Choroid plexus epithelial cell (primary cell): ENCODE data around the gene HACD1.

Experiments used
- DNase-seq: peaks from one replicate; pipeline ENCODE4 v3.0.0-alpha.2; 2010; ENCODE audit warnings: low read depth
- H3K4me3 ChIP-seq: 2 replicates; pipeline ENCODE4 v1.5.1; 2011; ENCODE audit warnings: low read depth, mild to moderate bottlenecking, control low read depth, low read length, moderate library complexity
- CTCF ChIP-seq: conservative IDR thresholded peaks from 2 replicates; pipeline ENCODE4 v1.5.1; 2011; ENCODE audit warnings: low read depth, mild to moderate bottlenecking, control low read depth, inconsistent platforms, low read length, moderate library complexity

The HACD1 gene

DNA sequence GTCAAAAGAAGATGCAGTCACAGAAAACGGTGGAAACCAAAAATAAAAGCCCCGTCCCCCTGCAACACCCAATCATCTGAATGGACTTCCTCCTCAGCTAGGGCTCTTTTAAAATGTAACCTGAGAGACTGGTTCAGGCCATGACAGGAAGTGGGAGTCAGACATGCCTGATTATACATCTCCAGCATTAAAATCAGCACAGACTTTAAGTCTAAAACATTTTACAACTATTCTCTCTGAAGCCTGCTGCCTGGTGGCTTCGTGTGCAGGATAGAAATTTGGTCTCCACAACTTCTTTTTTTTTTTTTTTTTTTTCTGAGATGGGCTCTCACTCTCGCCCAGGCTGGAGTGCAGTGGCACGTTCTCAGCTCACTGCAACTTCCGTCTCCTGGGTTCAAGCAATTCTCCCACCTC, 30.3 kb downstream of the HACD1 start:
- peak; percentile 52 for DNase-seq
- TF ChIP-seq CTCF, result no peak
- no peak overlapping the region for H3K4me3 ChIP-seq

DNA sequence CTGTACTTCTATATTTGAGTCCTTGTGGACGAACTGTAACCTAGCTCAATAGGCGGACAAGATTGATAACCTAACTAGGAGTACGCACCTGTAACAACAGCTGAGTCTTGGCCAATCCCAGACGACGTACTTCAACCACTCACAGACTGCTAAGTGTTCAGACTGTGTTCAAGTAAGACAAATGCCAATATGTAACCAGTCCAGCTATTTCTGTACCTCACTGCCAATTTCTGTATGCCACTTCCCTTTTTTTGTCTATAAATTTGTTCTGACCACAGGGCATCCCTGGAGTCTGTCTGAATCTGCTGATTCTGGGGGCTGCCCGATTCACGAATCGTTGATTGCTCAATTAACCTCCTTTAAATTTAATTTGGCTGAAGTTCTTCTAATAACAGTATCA, 32.2 kb downstream of the HACD1 start:
- no peak for DNase-seq
- TF ChIP-seq CTCF, result no peak
- H3K4me3 ChIP-seq, result no peak overlapping the region

GRCh38 chr10:17580885-17581284, 36.3 kb downstream of the HACD1 start:
- no peak for DNase-seq
- no peak for TF ChIP-seq CTCF
- no peak overlapping the region for H3K4me3 ChIP-seq

DNA sequence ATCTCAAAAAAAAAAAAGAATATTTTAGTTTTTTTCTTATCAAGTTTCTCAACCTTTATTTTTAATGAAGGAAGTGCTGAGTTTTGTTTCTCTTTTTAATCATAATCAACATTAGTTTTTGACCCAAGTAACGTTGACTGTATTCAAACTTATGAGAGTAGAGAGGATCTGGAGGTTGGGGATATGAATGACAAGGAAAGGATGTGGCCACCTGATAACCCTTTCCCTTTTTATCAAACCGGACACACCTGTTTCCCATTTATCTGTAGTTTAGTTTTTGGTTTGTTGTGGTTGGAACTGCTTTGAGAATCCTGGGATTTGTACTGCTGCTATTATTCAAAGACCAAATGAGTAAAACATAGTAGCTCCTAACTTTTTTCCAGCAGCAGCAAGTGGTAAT, 38.6 kb downstream of the HACD1 start:
- H3K4me3 ChIP-seq, result no peak overlapping the region
- DNase-seq, result no peak

GRCh38 chr10:17576768-17577167, 40.4 kb downstream of the HACD1 start:
- H3K4me3 ChIP-seq, result no peak overlapping the region
- no peak for DNase-seq
- no peak for TF ChIP-seq CTCF

More for the DNA sequence above, 38.6 kb downstream of the HACD1 start:
- no peak for TF ChIP-seq CTCF

DNA sequence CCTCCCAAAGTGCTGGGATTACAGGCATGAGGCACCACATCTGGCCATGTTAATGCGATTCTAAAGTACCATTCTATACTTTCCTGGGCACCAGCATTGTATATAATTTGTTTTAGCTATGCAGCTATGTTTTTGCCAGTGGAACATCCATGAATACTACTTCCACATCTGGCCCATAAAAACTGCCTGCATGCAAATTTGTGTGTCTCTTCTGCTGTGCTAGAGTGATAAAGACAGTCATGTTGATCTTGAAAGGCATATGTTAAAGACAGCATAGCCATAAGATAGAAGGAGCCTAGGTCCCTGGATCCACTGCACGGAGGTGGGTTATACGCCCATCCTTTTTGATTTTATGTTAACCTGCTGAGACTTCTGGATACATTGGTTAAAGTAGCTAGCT, 52.3 kb downstream of the HACD1 start:
- no peak for DNase-seq
- H3K4me3 ChIP-seq, result no peak overlapping the region
- no peak for TF ChIP-seq CTCF

DNA sequence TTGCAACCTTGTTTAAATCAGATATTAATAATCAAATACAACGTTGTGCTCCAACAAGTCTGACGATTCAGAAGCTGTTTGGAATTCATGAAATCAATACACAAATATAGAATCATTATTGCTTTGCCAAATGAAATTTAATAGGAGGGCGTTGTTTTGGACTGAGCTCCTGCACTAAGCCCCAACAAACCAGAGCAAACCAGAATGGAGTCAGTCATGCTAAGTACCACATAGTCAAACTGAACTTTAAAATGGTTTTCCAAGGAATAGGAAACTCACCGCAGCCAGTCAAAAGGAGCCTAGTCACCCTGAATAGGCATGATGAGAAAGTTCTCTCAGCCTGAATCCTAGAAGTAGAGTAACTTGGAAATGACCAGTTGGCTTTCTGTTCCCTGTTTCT, 53.7 kb downstream of the HACD1 start:
- DNase-seq, result no peak
- no peak for TF ChIP-seq CTCF
- H3K4me3 ChIP-seq, result no peak overlapping the region
